GM21528 (cell line): Measurements from ENCODE around the gene NR1D2.
A peak's percentile ranks its signal among the peaks of the same experiment; 100 is the strongest.

Experiments used
- ATAC-seq: cut with Tn5 transposase; IDR thresholded peaks from one replicate; pipeline ENCODE4 v1.9.1; 2021; ENCODE audit warnings: mild to moderate bottlenecking, moderate library complexity; ENCODE audit not compliant: unreplicated experiment, low FRiP score

NR1D2 gene

DNA sequence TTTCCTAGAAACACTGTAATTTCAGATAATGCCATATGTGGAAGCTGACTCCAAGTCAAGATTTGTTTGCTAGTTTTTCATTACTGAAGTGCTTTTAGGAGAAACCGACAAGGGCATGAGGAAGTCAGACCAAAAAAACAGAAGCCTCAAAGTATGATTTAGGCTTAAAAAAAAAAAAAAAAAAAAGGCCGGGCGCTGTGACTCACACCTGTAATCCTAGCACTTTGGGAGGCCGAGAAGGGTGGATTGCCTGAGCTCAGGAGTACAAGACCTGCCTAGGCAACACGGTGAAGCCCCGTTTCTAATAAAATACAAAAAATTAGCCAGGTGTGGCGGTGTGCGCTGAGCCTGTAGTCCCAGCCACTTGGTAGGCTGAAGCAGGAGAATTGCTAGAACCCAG, 16.6 kb upstream of the NR1D2 start:
- no peak for ATAC-seq

DNA sequence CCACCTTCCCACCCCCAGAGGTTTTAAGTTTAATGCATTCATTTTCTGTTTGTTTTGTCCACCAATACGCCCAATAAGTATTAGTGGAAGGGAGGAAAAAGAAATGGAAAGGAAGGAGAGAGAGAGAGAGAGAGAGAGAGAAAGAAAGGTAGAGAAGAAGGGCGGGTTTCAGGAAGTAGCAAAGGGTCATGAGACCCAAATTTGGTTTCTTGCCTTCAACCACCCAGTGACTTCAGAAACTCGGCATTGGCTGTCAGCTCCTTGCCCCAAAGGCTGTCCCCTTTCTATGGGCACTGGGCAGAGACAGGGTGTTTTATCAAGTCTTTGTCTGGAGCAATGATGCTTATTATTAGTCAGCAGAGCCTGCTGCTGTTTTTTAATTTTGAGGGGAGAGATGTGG, 13.5 kb upstream of the NR1D2 start:
- no peak for ATAC-seq

DNA sequence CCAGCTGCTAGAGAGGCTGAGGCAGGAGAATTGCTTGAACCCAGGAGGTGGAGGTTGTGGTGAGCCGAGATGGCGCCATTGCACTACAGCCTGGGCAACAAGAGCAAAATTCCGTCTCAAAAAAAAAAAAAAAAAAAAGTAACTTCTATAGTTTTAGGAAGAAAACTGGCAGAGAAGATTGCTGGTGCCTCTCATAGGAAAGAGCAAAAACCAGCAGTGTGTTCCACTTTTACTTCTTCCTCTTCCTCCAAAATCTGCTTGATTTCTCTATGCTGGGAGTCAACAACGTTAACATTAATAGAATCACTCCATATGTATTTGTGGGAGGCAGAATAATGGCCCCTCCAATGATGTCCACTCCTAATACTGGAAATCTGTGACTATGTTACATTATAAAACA, 12.5 kb upstream of the NR1D2 start:
- ATAC-seq, result no peak

DNA sequence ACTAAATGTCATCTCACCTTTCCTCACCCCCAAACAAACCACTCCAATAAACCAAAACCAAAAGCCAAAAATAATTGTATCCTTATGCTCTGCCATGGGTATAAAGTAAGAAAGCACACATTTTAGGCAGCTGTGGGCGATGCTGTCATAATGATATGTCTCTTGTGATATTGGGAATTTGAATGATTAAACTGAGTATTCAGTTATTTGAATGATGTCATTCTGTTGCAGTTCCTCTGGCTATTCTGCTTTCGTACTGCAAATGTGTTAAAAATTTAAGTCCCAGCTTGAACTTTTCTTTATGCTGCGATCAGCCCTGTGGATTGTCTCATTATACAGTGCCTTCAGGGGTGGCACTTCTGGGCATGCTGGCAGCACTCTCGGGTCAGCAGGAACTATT, 10.8 kb upstream of the NR1D2 start:
- no peak for ATAC-seq

DNA sequence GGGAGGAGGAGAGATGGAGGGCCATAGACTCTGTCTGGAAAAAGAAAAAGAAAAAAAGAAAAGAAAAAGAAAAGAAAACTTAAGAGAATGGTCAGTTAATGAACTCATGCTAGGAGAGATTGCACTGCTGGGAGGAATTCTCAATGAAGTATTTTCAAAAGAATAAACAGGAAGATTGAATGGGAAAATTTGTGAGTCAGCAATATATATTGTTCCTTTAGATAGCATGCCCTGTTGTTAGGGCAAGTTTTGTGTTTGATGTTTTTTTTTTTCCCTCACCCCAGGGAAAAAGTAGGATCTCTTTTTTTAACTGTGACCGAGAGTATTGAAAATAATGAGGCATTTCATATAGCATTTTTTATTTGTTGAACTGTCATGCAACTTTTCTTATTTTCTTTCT, 7.8 kb upstream of the NR1D2 start:
- ATAC-seq, result no peak

DNA sequence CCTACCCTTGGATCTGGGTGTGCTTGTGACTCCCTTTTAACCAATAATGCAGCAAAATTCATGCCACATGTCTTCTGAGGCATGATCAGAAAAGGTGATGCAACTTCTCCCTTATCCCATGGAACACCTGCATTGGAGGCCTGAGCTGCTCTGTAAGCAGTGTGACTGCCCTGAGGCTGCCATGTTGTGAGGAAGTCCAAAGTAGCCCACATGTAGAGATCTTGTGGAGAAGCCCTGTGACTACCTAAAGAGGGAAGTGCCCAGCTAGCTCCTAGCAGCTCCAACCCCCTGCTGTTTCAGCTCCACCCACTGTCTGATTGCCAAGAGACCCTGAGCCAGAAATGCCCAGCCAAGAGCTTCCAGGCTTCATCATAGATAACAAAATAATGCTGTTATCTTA, 6.4 kb upstream of the NR1D2 start:
- no peak for ATAC-seq

DNA sequence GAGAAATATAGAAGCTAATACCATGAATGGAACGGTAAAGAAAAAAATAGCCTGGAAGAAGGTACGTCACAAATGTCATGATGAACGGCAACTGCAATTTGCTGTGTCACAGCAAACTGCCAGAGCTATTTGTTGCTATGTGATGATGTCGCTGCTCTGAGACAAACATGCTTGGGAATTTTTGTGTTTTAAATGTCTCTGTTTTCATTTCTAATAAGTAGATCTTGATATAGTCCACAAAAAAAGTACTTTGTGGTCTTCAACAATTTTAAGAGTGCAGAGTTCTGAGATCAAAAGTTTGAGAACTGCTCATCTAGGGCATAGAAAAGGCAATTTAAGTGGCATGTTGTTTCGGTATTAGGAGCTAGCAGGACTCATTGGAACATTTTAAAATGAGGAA, 4.3 kb upstream of the NR1D2 start:
- no peak for ATAC-seq

DNA sequence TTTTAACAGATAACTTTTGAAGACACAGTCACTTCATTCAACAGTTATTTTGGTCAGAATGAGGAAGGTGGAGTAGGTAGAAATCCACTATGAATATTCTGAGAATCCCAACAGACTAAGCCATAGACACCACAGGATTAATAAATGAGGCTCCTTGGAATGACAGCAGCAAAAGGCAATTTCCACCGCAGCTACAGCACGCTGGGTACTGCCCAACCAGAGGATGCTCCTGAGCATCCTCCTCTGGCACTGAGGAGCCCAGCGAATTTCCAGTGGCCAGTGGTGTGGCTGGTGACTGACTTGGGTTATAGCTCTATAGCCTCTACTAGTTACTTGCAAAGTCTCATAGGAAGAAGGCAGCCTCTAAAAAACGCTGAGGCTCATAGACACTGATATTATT, 3.6 kb upstream of the NR1D2 start:
- no peak for ATAC-seq

DNA sequence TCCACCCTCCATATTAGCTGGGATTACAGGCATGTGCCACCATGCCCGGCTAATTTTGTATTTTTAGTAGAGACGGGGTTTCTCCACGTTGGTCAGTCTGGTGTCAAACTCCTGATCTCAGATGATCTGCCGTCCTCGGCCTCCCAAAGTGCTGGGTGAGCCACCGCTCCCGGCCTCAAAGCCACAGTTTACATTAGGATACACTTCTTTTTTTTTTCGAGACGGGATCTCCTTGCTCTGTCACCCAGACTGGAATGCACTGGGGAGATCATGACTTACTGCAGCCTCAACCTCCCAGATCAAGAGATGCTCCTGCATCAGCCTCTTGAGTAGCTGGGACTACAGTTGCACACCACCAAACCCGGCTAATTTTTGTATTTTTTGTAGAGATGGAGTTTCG, 2.5 kb upstream of the NR1D2 start:
- no peak for ATAC-seq

DNA sequence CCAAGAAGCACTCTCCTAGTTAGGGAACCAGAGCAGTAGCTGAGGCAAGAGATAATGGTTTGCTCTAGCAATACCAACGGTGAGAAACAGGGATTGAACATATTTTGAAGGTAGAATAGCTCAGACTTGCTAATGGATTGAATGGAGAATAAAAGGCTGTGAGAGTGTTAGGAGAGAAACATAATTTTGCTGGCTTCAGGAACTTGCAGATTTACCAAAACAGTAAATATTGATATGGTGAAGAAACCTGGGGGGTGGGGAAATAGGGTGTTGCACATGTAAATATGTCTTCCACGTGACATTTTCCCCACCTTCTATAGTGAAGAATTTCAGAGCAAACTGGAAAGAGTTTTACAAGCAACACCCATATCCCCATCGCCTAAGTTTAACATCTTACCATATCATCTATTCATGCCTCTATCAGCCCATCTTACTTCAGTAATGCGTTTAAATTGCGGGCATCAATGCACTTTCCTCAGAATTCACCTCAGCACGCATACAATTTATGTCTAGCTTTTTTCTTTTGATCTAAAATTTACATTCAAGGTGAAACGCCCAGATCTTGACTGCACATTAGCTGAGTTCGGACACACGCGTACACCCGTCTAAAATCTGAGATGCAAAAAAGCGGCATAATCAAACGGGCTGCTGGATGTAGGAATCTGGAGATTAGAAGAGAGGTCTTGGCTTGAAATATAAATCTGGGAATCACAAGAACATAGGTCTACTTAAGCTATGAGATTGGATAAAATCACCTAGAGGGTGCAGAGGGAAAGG, 891 bp upstream of the NR1D2 start:
- ATAC-seq, result no peak

DNA sequence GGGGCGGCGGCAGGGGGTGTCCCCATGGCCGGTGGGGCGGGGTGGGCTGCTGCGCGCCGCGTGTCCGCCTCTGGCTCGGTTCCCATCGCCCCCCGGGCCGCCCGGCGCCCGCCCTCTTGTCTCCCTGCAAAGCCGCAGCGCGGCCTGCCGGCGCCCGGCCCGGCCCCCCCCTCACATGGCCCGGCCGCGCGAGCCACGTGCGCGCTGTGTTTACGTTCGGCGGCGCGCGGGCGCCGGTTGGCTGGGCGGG, 502 bp downstream of the NR1D2 start:
- no peak for ATAC-seq

DNA sequence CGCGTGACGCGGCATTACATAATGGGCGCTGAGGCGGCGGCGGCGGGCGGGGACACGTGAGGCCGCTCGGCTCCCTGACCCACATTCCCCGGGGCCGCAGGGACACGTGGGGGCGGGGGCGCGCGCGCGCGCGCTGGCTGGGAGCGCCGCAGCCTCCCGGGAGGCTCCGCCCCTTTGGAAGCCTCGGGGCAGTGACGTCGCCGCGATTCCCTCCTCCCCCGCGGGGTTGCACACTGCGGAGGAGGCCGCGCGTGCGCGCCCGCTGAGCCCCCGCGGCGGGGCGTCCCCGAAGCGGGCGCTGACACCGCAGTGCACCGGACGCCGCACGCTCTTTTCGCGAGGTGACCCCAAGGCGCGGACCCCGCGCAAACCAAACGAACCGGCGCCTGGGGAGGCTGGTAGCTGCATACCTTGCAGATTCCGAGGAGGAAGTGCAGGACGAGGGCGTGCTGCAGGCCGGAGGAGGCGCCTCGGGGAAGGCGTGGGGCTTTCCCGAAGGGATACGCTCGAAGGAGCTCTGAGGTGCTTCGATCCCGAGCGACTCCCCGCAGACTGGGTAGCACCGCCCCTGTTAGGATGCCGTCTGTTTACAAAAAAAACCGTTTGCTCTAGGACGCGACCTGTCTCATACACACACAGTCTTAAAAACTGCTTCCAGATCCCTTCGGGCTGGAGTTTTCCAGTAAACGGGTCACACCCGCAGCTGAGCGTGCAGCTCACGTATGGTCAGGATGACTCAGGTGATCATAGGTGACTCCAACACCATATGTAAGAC, 1.0 kb downstream of the NR1D2 start:
- peak; percentile 83 for ATAC-seq

DNA sequence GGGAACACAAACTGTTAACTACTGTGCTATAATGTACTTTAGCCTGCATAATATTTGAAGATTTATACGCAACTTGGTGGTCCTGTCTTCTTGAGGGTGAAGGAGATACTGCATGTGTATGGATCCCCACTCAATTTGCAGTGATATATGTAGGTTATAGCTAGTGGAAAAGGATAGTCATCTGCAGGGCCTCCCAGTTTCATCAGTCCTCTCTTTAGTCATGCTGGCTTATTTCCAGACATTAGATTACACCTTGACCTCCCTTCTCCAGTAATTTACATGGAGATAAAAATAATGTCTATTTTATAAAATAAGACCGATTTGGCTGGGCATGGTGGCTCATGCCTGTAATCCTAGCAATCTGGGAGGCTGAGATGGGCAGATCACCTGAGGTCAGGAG, 3.7 kb downstream of the NR1D2 start:
- no peak for ATAC-seq

DNA sequence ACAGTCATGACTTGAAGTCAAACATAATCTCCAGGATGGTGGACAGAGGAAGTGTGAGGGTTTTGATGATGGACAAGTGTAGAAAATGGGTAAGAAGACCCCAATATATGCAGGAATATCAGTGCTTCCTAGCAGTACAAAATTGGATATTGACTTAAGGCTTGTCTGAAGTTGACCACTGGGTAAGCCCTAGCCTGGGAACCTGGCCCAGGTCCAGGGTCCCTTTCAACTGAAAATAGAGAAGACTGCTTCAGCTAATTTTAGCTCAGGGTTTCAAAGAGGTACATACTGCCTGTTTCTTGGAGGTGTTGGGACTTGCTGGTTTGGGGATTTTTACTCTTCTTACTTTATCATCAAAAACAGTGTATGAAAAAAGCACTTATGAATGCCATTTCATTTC, 4.7 kb downstream of the NR1D2 start:
- ATAC-seq, result peak; percentile 19

DNA sequence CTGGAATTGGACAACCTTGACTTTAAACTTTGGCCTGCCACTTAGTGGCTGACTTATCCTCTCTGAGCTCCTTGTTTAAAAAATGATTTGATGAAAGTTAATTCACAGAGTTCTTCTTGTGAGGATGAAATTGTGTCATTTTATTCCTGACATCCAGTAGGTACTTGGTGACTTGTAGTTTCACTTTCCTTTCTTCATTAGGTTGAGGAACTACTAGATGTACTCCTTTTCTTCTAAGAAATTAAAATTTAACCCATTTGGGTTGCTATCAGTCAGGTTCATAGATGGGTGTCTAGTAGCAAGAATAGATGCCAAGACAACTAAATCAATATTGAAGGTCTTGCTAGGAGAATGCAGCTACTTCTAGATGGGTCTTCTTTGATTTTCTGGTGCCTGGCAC, 5.2 kb downstream of the NR1D2 start:
- peak; percentile 30 for ATAC-seq

DNA sequence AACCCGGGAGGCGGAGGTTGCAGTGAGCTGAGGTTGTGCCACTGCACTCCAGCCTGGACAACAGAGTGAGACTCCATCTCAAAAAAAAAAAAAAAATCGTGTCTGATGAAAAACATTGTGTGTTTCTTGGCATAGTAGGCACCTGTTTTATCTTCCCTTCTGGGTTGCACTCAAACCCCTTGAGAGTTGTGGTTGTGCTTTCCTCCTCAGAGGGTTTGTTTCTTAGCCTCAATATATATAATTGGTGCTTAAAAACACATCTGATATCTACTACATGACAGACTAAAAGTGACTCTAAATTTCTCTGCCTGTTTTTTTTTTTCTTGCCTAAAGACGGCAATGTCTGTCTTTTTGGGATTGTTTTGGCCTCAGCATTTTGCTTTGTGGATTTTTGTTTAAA, 7.6 kb downstream of the NR1D2 start:
- peak; percentile 55 for ATAC-seq

DNA sequence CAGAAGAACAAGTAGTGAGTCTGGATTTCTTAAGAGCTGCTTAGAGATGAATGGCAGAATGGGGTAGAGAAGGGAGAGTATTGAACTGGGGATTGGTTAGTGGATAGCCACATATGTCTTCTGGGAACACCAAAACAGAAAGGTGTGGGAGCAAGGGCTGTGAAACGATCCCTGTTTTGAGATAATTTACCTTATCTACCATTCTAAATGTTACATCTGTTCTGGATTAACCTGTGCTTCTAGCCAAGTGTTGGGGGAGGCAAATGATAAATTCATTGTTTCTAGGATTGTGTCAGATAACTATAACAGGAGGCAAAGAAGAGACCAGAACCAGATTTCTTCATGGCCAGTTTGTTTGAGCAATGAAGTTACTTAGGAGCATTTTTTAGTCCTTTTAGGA, 8.4 kb downstream of the NR1D2 start:
- no peak for ATAC-seq

DNA sequence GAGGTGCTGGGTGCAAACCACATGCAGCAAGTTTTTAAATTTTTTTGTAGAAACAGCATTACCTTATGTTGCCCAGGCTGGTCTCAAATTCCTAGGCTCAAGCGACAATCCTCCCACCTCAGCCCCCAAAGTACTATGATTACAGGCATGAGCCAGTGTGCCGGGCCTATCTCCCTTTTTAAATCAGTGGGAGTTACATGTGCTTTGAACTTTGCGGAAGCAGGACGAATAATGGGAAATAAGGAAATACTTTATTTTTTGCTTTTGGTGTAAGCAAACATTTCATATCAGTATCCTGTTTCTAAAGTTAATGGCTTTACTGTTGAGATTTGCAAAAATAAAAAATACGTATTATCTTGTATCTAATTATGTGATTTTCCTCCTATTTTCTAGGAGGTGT, 9.1 kb downstream of the NR1D2 start:
- no peak for ATAC-seq

DNA sequence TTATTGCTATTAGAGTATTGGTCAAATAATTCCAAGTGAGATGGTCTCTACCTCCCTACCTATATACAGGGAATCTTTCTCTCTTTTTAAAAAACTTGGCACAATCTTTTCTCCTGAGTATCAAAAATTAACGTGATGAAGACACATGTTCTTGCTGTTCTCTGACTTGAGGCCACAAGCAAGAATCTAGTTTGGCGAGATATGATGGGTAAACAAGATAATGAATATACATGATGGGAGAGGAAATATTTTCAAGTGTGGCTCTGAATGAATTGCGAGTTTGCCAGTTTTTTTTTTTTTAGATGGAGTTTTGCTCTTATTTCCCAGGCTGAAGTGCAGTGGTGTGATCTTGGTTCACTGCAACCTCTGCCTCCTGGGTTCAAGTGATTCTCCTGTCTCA, 11.6 kb downstream of the NR1D2 start:
- no peak for ATAC-seq

DNA sequence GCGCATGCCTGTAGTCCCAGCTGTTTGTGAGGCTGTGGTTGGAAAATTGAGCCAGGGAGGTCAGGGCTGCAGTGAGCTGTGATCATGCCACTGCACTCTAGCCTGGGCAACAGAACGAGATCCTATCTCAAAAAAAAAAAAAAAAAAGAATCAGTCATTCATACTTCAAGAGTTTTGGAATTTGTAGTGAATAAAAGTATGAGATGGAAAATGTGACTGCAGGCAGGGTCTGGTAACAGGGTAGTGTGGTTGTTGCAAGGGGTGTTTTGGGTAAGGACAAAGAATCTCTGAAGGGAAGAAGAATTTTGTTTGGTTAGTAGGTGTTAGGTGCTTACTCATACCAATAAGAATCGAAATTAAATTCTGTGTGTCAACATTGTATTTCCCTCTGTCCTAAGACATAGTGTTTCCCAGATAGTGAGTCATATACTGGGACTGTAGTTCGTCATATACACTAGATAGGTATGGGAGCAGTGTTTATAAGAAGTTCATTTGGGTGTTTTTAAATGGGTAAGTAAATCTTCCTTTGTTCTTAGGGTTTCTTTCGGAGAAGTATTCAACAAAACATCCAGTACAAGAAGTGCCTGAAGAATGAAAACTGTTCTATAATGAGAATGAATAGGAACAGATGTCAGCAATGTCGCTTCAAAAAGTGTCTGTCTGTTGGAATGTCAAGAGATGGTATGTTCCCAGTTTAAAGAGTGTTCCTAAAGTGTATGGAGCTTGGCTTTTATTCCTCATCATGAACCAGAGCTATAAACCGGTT, 14.2 kb downstream of the NR1D2 start:
- no peak for ATAC-seq

DNA sequence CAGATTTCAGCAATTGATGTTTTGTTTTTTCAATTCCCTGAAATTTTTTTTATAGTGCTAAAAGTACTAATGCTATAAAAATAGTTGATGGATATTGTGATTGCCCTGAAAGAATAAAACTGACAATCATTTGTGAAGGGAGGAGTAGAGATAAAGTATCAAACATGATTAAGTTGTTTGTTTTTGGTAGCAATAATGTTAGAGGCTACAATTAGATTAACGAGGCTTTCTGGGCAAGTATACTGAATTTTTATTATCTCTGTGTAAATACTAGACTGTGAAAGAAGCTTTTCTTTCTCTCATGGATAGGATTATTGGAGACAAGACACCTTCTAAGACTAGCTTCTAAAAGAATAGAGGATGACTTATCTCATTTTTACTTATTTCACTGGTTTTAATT, 15.6 kb downstream of the NR1D2 start:
- ATAC-seq, result no peak

DNA sequence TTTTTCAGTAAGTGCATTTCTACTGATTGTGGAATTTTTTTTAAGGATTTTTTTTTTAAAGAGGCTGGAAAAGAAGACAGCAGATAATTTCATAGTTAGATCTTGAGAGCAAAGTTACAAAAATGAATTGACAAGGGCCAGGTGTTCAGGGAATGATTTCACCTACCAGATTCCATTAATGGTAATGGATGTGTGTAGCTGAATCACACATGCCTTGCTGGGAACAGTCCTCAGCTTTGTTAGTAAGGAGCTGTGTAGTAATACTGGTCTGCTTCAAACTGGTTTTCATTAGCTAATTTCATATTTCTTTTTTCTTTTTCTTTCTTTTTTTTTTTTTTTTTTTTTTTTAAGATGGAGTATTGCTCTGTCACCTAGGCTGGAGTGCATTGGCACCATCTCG, 16.0 kb downstream of the NR1D2 start:
- no peak for ATAC-seq
